HG02884 (cell line): Measurements from ENCODE around the gene CYP8B1.

Experiments
- ATAC-seq: cut with Tn5 transposase; IDR thresholded peaks from one replicate; pipeline ENCODE4 v1.9.1; 2021; ENCODE audit warnings: mild to moderate bottlenecking, moderate library complexity; ENCODE audit not compliant: unreplicated experiment

CYP8B1 gene

GRCh38 chr3:42875325-42876151 is at the start of gene CYP8B1:
TSS of gene CYP8B1 (minus strand) at chr3:42875879. CDS start at chr3:42875816, 63 bp downstream.
- ATAC-seq = no peak

DNA sequence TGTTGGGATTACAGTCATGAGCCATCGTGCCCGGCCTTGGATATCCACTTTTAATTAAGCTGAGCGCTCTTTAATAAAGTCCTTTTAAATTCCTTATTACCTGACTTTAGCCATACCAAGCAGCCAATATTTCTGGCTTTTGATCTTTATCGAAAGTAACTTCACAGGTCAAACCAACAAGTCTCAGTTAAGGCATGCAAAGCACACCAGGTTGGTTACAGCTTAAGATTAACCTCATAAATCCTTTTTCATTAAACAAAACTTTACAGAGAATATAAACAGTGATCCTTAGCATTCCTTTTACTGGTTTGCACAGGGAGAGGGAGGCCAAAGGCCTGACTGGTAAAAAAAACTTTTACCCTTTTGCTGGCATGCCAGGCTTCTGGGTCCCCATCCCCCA is 47.9 kb upstream of the CYP8B1 start:
- no peak for ATAC-seq

DNA sequence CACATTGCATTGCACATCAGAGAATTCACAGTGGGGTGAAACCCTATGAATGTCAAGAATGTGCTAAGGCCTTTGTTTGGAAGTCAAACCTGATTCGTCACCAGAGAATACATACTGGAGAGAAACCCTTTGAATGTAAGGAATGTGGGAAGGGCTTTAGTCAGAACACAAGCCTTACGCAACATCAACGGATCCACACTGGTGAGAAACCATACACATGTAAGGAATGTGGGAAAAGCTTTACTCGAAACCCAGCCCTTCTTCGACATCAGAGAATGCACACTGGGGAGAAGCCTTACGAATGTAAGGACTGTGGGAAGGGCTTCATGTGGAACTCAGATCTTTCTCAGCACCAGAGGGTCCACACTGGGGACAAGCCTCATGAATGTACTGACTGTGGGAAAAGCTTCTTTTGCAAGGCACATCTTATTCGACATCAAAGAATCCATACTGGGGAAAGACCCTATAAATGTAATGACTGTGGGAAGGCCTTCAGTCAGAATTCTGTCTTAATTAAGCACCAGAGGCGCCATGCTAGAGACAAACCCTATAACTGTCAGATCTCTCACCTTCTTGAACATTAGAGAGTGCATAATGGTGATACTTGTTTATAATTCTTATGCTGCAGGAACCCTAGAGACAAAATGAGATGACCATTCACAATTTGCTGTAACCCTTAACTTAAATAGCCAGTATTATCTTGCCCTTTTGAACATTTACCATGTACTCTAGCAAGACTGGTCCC is 39.3 kb upstream of the CYP8B1 start:
- ATAC-seq = no peak

DNA sequence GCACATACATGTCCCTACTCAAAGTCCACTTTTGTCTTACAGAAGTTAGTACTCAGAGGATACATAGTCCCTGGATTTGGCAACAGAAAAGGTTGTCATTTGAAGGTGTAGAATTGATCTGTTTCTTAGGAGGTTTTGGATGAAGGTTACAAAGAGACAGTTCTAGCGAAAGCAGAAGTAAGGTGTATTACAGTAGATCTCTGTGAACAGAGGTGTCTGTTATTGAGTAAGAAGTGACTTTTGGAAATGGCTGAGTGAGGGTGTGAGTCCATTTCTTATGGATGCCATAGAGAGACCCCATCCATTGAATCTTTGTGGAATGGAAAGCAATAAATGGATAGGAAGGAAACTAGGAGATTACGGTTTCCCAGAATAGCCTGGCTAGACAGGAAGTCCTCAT is 35.9 kb upstream of the CYP8B1 start:
- no peak for ATAC-seq

GRCh38 chr3:42908675-42909074 is 33.0 kb upstream of the CYP8B1 start:
- ATAC-seq = no peak

DNA sequence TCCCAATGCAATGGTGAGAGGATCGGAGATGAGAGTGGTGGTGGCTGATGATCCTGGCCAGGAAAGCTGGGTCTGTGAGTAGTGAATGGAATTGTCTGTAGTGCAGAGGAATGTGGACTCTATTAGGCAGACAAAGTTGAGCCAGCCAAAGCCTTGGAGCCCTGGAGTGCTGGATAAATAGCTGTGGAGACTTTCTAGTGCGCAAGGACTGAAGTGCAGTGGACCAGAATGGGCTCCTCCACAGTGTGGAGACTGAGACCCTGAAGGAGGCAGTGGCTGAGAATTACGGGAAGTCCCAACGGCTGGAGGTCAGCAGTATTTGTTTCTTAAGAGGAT is 31.1 kb upstream of the CYP8B1 start:
- ATAC-seq = no peak

- ATAC-seq = no peak
These were observed 30.6 kb upstream of the CYP8B1 start, which contains the start of gene ZNF662 for GRCh38 chr3:42906070-42906847. TSS of gene ZNF662 (plus strand) at chr3:42906142. CDS start at chr3:42908115, 1,973 bp downstream.

DNA sequence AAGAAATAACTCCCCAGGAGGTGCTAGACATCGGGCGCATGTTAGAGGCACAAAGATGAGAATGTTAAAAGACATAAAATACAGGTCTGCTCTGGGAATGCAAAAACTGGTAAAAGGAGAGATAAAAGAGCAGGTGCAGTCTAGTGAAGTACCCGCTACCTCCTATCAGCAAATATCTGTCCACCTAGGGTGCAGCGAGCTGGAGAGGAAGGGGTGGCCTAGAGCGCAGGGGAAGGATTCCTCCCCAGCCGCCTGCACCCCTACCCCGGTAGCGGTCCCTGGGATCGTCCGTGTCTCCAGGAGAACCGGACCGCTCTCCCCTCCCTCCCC is 30.0 kb upstream of the CYP8B1 start:
- ATAC-seq = no peak

DNA sequence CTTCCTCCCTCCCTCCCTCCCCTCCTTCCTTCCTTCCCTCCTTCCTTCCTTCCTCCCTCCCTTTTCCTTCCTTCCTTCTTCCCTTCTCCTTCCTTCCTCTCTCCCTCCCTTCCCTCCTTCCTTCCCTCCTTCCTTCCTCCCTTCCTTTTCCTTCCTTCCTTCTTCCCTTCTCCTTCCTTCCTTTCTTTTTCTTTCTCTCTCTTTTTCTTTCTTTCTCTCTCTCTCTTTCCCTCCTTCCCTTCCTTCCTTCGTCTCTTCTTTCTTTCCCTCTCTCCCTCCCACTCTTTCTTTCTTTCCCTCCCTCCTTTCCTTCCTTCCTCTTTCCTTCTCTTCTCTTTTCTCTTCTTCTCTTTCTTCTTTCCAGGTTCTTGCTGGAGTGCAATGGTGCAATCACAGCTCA is 28.4 kb upstream of the CYP8B1 start:
- no peak for ATAC-seq

GRCh38 chr3:42902257-42902656 is 26.6 kb upstream of the CYP8B1 start:
- no peak for ATAC-seq

- no peak for ATAC-seq
These were observed 25.4 kb upstream of the CYP8B1 start for GRCh38 chr3:42901073-42901415.

- no peak for ATAC-seq
These were observed 24.8 kb upstream of the CYP8B1 start for GRCh38 chr3:42900226-42901072.

GRCh38 chr3:42898896-42899675 is 23.4 kb upstream of the CYP8B1 start:
- ATAC-seq = no peak

- no peak for ATAC-seq
These were observed 19.8 kb upstream of the CYP8B1 start for GRCh38 chr3:42895580-42895868.

DNA sequence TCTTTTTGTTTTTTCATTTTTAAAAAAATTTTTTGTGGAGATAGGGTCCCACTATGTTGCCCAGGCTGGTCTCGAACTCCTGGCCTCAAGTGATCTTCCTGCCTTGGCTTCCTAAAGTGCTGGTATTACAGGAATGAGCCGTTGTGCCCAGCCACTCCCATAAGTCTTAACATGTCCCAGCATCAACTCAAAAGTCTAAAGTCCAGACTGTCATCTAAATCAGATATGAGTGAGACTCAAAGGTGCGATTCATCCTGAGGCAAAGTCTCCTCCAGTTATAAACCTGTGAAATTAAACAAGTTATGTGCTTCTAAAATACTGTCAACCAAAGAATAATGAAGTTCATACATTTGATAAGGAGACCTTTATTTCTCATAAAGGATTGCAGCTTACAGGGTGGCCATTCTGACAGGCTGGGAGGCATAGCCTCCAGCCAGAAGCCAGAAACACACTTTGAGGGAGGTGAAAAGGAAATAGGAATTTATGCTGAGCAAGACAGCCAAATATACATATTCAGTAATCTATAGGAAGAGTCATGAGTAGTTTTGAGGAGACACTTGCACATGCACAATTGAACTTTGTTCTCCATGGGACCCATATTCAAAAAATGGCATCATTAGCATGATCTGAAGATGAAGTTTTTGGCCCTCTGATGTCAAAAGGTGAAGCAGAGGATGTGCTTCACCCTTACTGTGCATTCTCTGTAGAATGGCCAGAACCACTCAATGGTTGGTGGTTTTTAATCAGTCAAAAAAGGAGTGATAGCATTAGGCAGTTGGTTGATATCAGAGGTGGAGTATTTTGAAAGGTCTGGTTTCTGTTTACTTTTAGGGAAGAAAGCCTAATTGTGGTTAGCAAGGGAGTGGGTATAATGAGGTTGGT is 19.3 kb upstream of the CYP8B1 start:
- no peak for ATAC-seq

GRCh38 chr3:42892807-42893206 is 17.1 kb upstream of the CYP8B1 start:
- ATAC-seq = no peak

DNA sequence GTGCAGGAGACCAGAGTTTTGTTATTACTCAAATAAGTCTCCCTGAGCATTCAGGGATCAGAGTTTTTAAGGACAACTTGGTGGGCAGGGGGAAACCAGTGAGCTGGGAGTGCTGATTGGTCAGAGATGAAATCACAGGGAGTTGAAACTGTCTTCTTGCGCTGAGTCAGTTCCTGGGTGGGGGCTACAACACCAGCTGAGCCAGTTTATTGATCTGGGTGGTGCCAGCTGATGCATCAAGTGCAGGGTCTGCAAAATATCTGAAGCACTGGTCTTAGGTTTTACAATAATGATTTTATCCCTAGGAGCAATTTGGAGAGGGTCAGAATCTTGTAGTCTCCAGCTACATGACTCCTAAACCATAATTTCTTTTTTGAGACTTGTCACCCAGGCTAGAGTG is 16.5 kb upstream of the CYP8B1 start:
- no peak for ATAC-seq

DNA sequence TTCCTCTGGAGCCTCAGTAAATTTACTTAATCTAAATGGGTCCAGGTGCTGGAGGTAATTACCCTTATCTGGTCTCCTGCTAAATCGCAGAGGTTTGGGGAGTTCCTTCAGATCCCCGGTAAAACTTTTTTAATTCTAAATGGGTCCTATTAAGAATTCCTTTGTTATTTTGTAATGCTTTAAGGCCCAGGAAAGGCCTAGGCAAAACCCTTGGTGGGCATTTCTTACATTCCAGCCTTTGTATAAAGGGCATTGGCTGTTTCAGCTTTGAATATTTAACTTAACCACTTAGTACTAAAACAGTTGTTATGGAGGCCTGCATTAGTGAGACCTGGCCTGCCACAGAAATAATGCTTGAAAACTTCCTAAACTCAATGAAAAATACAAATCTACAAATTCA is 15.4 kb upstream of the CYP8B1 start:
- no peak for ATAC-seq

GRCh38 chr3:42887084-42887483 is 11.4 kb upstream of the CYP8B1 start:
- ATAC-seq = no peak
